ENCODE measurements around the gene OCA2.
"Not testable (repeated sequence)": the region's sequence is repeated elsewhere in the genome, so short reads cannot be mapped to it uniquely, and the experiment has no call there.

OCA2 gene

GRCh38 chr15:27993544-27993943, 105.6 kb downstream of the OCA2 start:
- no peak for DNase-seq

GRCh38 chr15:27990521-27991515, 108.3 kb downstream of the OCA2 start:
- no peak for DNase-seq

GRCh38 chr15:27989838-27990237, 109.3 kb downstream of the OCA2 start:
- no peak for DNase-seq

GRCh38 chr15:27989427-27989826, 109.7 kb downstream of the OCA2 start:
- DNase-seq: no peak

GRCh38 chr15:27985099-27985498, 114.0 kb downstream of the OCA2 start:
- DNase-seq: no peak

GRCh38 chr15:27983496-27983895, 115.6 kb downstream of the OCA2 start:
- no peak for DNase-seq

- DNase-seq: no peak
These were observed 121.4 kb downstream of the OCA2 start for GRCh38 chr15:27977696-27978095.

GRCh38 chr15:27973886-27974285, 125.2 kb downstream of the OCA2 start:
- no peak for DNase-seq

- no peak for DNase-seq
These were observed 128.3 kb downstream of the OCA2 start for GRCh38 chr15:27970661-27971392.

GRCh38 chr15:27967541-27967940, 131.6 kb downstream of the OCA2 start:
- no peak for DNase-seq

GRCh38 chr15:27965546-27965945, 133.6 kb downstream of the OCA2 start:
- DNase-seq: no peak

- no peak for DNase-seq
These were observed 137.3 kb downstream of the OCA2 start for GRCh38 chr15:27961801-27962200.

- no peak for DNase-seq
These were observed 140.1 kb downstream of the OCA2 start for GRCh38 chr15:27958911-27959578.

- no peak for DNase-seq
These were observed 142.8 kb downstream of the OCA2 start for GRCh38 chr15:27956285-27956684.

- DNase-seq: no peak
These were observed 144.0 kb downstream of the OCA2 start for GRCh38 chr15:27955087-27955486.

GRCh38 chr15:27952593-27952992, 146.5 kb downstream of the OCA2 start:
- not testable (repeated sequence) for DNase-seq

- no peak for DNase-seq
These were observed 147.8 kb downstream of the OCA2 start for GRCh38 chr15:27951191-27951890.

GRCh38 chr15:27949089-27949488, 150.0 kb downstream of the OCA2 start:
- no peak for DNase-seq

GRCh38 chr15:27939246-27939645, 159.9 kb downstream of the OCA2 start:
- DNase-seq: no peak

- no peak for DNase-seq
These were observed 161.3 kb downstream of the OCA2 start for GRCh38 chr15:27937851-27938250.

- no peak for DNase-seq
These were observed 163.0 kb downstream of the OCA2 start for GRCh38 chr15:27936164-27936563.

- DNase-seq: no peak
These were observed 163.8 kb downstream of the OCA2 start for GRCh38 chr15:27935328-27935727.

GRCh38 chr15:27934782-27935181, 164.3 kb downstream of the OCA2 start:
- no peak for DNase-seq
